HepG2 (cell line): ENCODE measurements around the gene NIP7. TPM values are rescaled to one million over a fixed set of nuclear protein-coding genes. Genes with fewer than 3 reads are reported as not detected.

Experiments
- AGO2 ChIP-seq: fragments of 200-400 bp; formaldehyde crosslinking; optimal IDR thresholded peaks from 2 replicates; pipeline ENCODE3; 2017; ENCODE audit warnings: mild to moderate bottlenecking, low read depth, low read length, moderate library complexity
- HBP1 ChIP-seq: IDR thresholded peaks from 2 replicates; pipeline ENCODE4 v1.6.1; 2016; ENCODE audit warnings: low read depth, control low read depth
- NFATC3 ChIP-seq: sonication (generic); formaldehyde crosslinking; IDR thresholded peaks from 2 replicates; pipeline ENCODE4 v1.5.1; 2020; ENCODE audit warnings: mild to moderate bottlenecking, missing genetic modification reagents
- PLRG1 ChIP-seq: fragments of 450-650 bp; conservative IDR thresholded peaks from 2 replicates; pipeline ENCODE4 v1.6.1; 2016
- REXO4 ChIP-seq: sonication (generic); formaldehyde crosslinking; IDR thresholded peaks from 2 replicates; pipeline ENCODE4 v1.8.0; 2022; ENCODE audit warnings: missing genetic modification reagents, mild to moderate bottlenecking, borderline replicate concordance
- ZBTB38 ChIP-seq: sonication (generic); formaldehyde crosslinking; IDR thresholded peaks from 2 replicates; pipeline ENCODE4 v1.5.1; 2020; ENCODE audit warnings: mild to moderate bottlenecking, missing genetic modification reagents
- ZNF10 ChIP-seq: sonication (generic); formaldehyde crosslinking; IDR thresholded peaks from 2 replicates; pipeline ENCODE4 v1.4.0; 2020; ENCODE audit warnings: mild to moderate bottlenecking, low read depth, missing genetic modification reagents, borderline replicate concordance
- ZNF550 ChIP-seq: sonication (generic); formaldehyde crosslinking; IDR thresholded peaks from 2 replicates; pipeline ENCODE4 v1.4.0; 2020; ENCODE audit warnings: mild to moderate bottlenecking, missing genetic modification reagents, borderline replicate concordance
- ZNF770 ChIP-seq: sonication (generic); formaldehyde crosslinking; IDR thresholded peaks from 2 replicates; pipeline ENCODE4 v1.5.0; 2020; ENCODE audit warnings: mild to moderate bottlenecking, missing genetic modification reagents
- polyA plus RNA-seq, 8 experiments: library from polyadenylated mRNA; depleted of rRNA in 3 of 8; stranded (reverse) in 7 of 8; unstranded in 1 of 8; fragments of >200 nt; fragmentation: Illumina TruSeq in 4 of 8; extraction: Trizol in 4 of 8; gene quantifications; 2 replicates each; pipeline versions ENCODE4 v1.2.1 to v1.2.3, GENCODE V29; 2011 to 2016; ENCODE audit warnings: low read depth in 4 of 8, missing spikeins in 1 of 8, mixed read lengths in 1 of 8; ENCODE audit not compliant: insufficient read depth in 1 of 8
- total RNA-seq, 5 experiments: library from RNA; depleted of rRNA; stranded (reverse); fragments of >200 nt; fragmentation: Illumina TruSeq; extraction: Trizol; gene quantifications; 2 replicates each; pipeline ENCODE4 v1.2.3, GENCODE V29; 2016; ENCODE audit warnings: low read depth in 1 of 5
- TF ChIP-seq, protein P1 (sequence below): sonication (generic); formaldehyde crosslinking; IDR thresholded peaks from 2 replicates; pipeline ENCODE4 v1.5.0; 2020; ENCODE audit warnings: mild to moderate bottlenecking, missing genetic modification reagents, borderline replicate concordance
- TF ChIP-seq, protein P2 (sequence below): sonication (generic); formaldehyde crosslinking; IDR thresholded peaks from 2 replicates; pipeline ENCODE4 v1.8.1; 2023; ENCODE audit warnings: missing genetic modification reagents, inconsistent platforms, borderline replicate concordance

The NIP7 gene
- total and polyA plus RNA-seq, 2 of the 13 experiments (the other 11 are each of a cell fraction or from before 2014, with no cell fraction given): 15.3 to 114 TPM

- TF ChIP-seq ZNF770 (CRISPR knock-in tag) (peak; percentile 64), AGO2 (peak; percentile 93), ZBTB38 (peak; percentile 94), ZNF550 (CRISPR knock-in tag) (peak; percentile 27), ZNF10 (CRISPR knock-in tag) (no peak), NFATC3 (CRISPR knock-in tag) (peak; percentile 19; the same call in 1 of the 2 replicates), HBP1 (CRISPR knock-in tag) (peak; percentile 83), REXO4 (0 out of 2 replicates have a peak, but pooled peaks have one; percentile 31), PLRG1 (no peak)
- TF ChIP-seq, protein P1, sequence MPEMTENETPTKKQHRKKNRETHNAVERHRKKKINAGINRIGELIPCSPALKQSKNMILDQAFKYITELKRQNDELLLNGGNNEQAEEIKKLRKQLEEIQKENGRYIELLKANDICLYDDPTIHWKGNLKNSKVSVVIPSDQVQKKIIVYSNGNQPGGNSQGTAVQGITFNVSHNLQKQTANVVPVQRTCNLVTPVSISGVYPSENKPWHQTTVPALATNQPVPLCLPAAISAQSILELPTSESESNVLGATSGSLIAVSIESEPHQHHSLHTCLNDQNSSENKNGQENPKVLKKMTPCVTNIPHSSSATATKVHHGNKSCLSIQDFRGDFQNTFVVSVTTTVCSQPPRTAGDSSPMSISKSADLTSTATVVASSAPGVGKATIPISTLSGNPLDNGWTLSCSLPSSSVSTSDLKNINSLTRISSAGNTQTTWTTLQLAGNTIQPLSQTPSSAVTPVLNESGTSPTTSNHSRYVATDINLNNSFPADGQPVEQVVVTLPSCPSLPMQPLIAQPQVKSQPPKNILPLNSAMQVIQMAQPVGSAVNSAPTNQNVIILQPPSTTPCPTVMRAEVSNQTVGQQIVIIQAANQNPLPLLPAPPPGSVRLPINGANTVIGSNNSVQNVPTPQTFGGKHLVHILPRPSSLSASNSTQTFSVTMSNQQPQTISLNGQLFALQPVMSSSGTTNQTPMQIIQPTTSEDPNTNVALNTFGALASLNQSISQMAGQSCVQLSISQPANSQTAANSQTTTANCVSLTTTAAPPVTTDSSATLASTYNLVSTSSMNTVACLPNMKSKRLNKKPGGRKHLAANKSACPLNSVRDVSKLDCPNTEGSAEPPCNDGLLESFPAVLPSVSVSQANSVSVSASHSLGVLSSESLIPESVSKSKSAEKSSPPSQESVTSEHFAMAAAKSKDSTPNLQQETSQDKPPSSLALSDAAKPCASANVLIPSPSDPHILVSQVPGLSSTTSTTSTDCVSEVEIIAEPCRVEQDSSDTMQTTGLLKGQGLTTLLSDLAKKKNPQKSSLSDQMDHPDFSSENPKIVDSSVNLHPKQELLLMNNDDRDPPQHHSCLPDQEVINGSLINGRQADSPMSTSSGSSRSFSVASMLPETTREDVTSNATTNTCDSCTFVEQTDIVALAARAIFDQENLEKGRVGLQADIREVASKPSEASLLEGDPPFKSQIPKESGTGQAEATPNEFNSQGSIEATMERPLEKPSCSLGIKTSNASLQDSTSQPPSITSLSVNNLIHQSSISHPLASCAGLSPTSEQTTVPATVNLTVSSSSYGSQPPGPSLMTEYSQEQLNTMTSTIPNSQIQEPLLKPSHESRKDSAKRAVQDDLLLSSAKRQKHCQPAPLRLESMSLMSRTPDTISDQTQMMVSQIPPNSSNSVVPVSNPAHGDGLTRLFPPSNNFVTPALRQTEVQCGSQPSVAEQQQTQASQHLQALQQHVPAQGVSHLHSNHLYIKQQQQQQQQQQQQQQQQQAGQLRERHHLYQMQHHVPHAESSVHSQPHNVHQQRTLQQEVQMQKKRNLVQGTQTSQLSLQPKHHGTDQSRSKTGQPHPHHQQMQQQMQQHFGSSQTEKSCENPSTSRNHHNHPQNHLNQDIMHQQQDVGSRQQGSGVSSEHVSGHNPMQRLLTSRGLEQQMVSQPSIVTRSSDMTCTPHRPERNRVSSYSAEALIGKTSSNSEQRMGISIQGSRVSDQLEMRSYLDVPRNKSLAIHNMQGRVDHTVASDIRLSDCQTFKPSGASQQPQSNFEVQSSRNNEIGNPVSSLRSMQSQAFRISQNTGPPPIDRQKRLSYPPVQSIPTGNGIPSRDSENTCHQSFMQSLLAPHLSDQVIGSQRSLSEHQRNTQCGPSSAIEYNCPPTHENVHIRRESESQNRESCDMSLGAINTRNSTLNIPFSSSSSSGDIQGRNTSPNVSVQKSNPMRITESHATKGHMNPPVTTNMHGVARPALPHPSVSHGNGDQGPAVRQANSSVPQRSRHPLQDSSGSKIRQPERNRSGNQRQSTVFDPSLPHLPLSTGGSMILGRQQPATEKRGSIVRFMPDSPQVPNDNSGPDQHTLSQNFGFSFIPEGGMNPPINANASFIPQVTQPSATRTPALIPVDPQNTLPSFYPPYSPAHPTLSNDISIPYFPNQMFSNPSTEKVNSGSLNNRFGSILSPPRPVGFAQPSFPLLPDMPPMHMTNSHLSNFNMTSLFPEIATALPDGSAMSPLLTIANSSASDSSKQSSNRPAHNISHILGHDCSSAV (CRISPR knock-in tag): no peak; the same call in 1 of the 2 replicates
- TF ChIP-seq, protein P2, sequence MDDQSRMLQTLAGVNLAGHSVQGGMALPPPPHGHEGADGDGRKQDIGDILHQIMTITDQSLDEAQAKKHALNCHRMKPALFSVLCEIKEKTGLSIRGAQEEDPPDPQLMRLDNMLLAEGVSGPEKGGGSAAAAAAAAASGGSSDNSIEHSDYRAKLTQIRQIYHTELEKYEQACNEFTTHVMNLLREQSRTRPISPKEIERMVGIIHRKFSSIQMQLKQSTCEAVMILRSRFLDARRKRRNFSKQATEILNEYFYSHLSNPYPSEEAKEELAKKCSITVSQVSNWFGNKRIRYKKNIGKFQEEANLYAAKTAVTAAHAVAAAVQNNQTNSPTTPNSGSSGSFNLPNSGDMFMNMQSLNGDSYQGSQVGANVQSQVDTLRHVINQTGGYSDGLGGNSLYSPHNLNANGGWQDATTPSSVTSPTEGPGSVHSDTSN: 0 out of 2 replicates have a peak, but pooled peaks have one; percentile 54
Measured at GRCh38 chr16:69339289-69340094, at the start of gene NIP7, which contains the start of gene COG8 (continued).
